Activated T-helper 1 cell treated with anti-CD3 and anti-CD28 coated beads, Interleukin-2, amount 50 U/mL, for 16 hours (primary cell): ENCODE results near the gene C19orf25.
"Not testable (repeated sequence)": the region's sequence is repeated elsewhere in the genome, so short reads cannot be mapped to it uniquely, and the experiment has no call there.

Experiments used
- DNase-seq, 2 donors: peaks; one replicate each; pipeline ENCODE4 v3.0.0-alpha.2; 2020; ENCODE audit warnings: low read depth in 1 of 2, low spot score in 1 of 2

The C19orf25 gene

GRCh38 chr19:1478934-1479707 is at the start of gene C19orf25:
Gene C19orf25, minus strand, starts transcription at chr19:1479215. Its CDS starts 312 bp downstream, at chr19:1478903.
- DNase-seq, result peak; percentile 84 to 87

- no peak for DNase-seq
These were observed 48.8 kb upstream of the C19orf25 start for GRCh38 chr19:1527650-1528309.

GRCh38 chr19:1526979-1527649 is 48.1 kb upstream of the C19orf25 start:
- no peak for DNase-seq

GRCh38 chr19:1526066-1526778 is 47.2 kb upstream of the C19orf25 start:
- no peak for DNase-seq

GRCh38 chr19:1525343-1525742 is 46.3 kb upstream of the C19orf25 start:
- DNase-seq, result no peak

- DNase-seq, result no peak
These were observed 45.9 kb upstream of the C19orf25 start for GRCh38 chr19:1524972-1525325.

- no peak for DNase-seq
These were observed 45.4 kb upstream of the C19orf25 start for GRCh38 chr19:1524287-1524971.

GRCh38 chr19:1523412-1524286 is 44.6 kb upstream of the C19orf25 start, which contains the start of gene PLK5:
Gene PLK5, plus strand, starts transcription at chr19:1524077. Its CDS starts 2,920 bp downstream, at chr19:1526997.
- DNase-seq, result no peak

GRCh38 chr19:1522838-1523237 is 43.8 kb upstream of the C19orf25 start:
- DNase-seq, result no peak

- no peak for DNase-seq
These were observed 43.0 kb upstream of the C19orf25 start for GRCh38 chr19:1522061-1522460.

GRCh38 chr19:1521636-1522035 is 42.6 kb upstream of the C19orf25 start:
- DNase-seq, result no peak

GRCh38 chr19:1520203-1520780 is 41.3 kb upstream of the C19orf25 start:
- DNase-seq, result no peak

- DNase-seq, result not testable (repeated sequence)
These were observed 40.8 kb upstream of the C19orf25 start for GRCh38 chr19:1519802-1520201.

GRCh38 chr19:1518471-1518870 is 39.5 kb upstream of the C19orf25 start:
- DNase-seq, result no peak

- DNase-seq, result no peak
These were observed 37.4 kb upstream of the C19orf25 start for GRCh38 chr19:1516395-1516753.

- DNase-seq, result no peak
These were observed 36.1 kb upstream of the C19orf25 start for GRCh38 chr19:1514986-1515721.

- DNase-seq, result no peak
These were observed 35.3 kb upstream of the C19orf25 start for GRCh38 chr19:1514295-1514661.

- DNase-seq, result peak; percentile 52 to 61
These were observed 34.7 kb upstream of the C19orf25 start for GRCh38 chr19:1513499-1514294.
